Activated CD8-positive, alpha-beta T cell treated with anti-CD3 and anti-CD28 coated beads, Interleukin-2, amount 10 ng/mL, durations not matched to agents 7 days and 5 days (primary cell): ENCODE measurements around the gene ATP2A1. TPM values are rescaled to one million over a fixed set of nuclear protein-coding genes. Genes with fewer than 3 reads are reported as not detected.
"Not testable (repeated sequence)": the region's sequence is repeated elsewhere in the genome, so short reads cannot be mapped to it uniquely, and the experiment has no call there.

ENCODE experiments used
- ATAC-seq: fragments of 150-1000 bp; cut with Tn5 transposase; one replicate; pipeline ENCODE4 v1.10.0; 2021; ENCODE audit warnings: moderate library complexity
- CTCF ChIA-PET: fragments of 350-600 bp; sonication (Branson Sonifier 250); formaldehyde crosslinking; loops from one replicate; lab custom pipeline; 2021; ENCODE audit warnings: antibody characterized with exemption; lab: Charles Lee
- POLR2A ChIA-PET: fragments of 350-600 bp; sonication (Branson Sonifier 250); formaldehyde crosslinking; loops from one replicate; lab custom pipeline; 2021; ENCODE audit warnings: antibody characterized with exemption; lab: Charles Lee
- DNase-seq: peaks from one replicate; pipeline ENCODE4 v3.0.0-alpha.2; 2020
- H3K27ac Mint-ChIP-seq: one replicate; pipeline ENCODE4 v1.8.0; 2021; ENCODE audit warnings: mild to moderate bottlenecking, mixed read lengths
- H3K27me3 Mint-ChIP-seq: one replicate; pipeline ENCODE4 v1.8.0; 2021; ENCODE audit warnings: low read depth, mixed read lengths
- H3K36me3 Mint-ChIP-seq: one replicate; pipeline ENCODE4 v1.8.0; 2021; ENCODE audit warnings: low read depth, mixed read lengths
- H3K4me1 Mint-ChIP-seq: one replicate; pipeline ENCODE4 v1.8.0; 2021; ENCODE audit warnings: low read depth, mixed read lengths
- H3K4me3 Mint-ChIP-seq: one replicate; pipeline ENCODE4 v1.8.0; 2021; ENCODE audit warnings: mild to moderate bottlenecking, mixed read lengths
- H3K9me3 Mint-ChIP-seq: one replicate; pipeline ENCODE4 v1.8.0; 2022; ENCODE audit warnings: mixed read lengths; ENCODE audit not compliant: insufficient read depth
- microRNA-seq: library from miRNA; unstranded; fragments of <30 nt; microRNA quantifications from one replicate; pipeline ENCODE4 v1.2.0, GENCODE V29; 2022
- total RNA-seq, 2 experiments: library from RNA; stranded (reverse); gene quantifications; one replicate each; pipeline ENCODE4 v1.2.3, GENCODE V29; 2021

ATP2A1 gene
- total RNA-seq, 2 experiments from 2014 or later: 1.8 to 2.1 TPM

GRCh38 chr16:28938721-28939120 is 60.4 kb downstream of the ATP2A1 start:
- no peaks in the 10 kb centered on the region for H3K9me3 Mint-ChIP-seq
- POLR2A ChIA-PET: no interaction called here

GRCh38 chr16:28939825-28940224 is 61.5 kb downstream of the ATP2A1 start:
- DNase-seq, CTCF ChIA-PET, H3K27ac Mint-ChIP-seq, H3K9me3 Mint-ChIP-seq, H3K27me3 Mint-ChIP-seq, POLR2A ChIA-PET, H3K36me3 Mint-ChIP-seq, ATAC-seq, H3K4me3 Mint-ChIP-seq: not testable (repeated sequence)
- peaks cover 28% of the 10 kb centered on the region for H3K4me1 Mint-ChIP-seq

More at GRCh38 chr16:28938721-28939120, 60.4 kb downstream of the ATP2A1 start:
- Mint-ChIP-seq H3K4me3 (no peak overlapping the region), H3K27ac (no peak overlapping the region), H3K36me3 (no peaks in the 10 kb centered on the region), H3K27me3 (no peaks in the 10 kb centered on the region), H3K4me1 (peaks cover 26% of the 10 kb centered on the region)
- DNase-seq: no peak
- ATAC-seq: no peak
- CTCF ChIA-PET: no interaction called here

DNA sequence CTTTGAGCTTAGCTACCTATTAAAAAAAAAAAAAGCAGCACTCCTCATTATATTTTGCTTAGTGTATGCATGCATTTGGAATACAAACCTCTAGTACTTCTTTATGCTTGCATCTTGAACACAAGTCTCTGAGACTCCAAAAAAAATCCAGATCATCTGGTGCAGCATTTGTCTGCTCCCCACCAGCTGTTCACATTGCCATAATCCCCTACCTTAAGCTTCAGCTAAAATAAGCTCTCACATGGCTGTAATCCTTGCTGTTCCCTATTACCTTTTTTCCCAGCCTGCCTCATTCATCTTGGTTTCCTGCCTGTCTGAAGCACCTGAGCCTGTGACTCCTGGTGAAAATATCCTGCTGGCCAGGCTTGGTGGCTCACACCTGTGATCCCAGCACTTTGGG is 65.0 kb downstream of the ATP2A1 start:
- ChIA-PET CTCF (interaction anchor here (3.6 to 4.2 kb wide), 2 partner anchors 69 to 97 kb away, joined by 45 to 51 read pairs; partner anchors contain the start of gene TUFM), POLR2A (interaction anchor here (0.6 to 3.1 kb wide), 3 partner anchors 9 to 120 kb away, joined by 3 to 14 read pairs (median 3); partner anchors contain the start of gene ATXN2L)

GRCh38 chr16:28946681-28947080 is 68.4 kb downstream of the ATP2A1 start:
- peaks cover 7% of the 10 kb centered on the region for H3K27me3 Mint-ChIP-seq
- ChIA-PET POLR2A (interaction anchor here (0.6 kb wide), 1 partner anchor 84 kb away, joined by 3 read pairs; no protein-coding TSS in a partner anchor), CTCF (interaction anchor here (0.9 to 3.6 kb wide), 6 partner anchors 10 to 72 kb away, joined by 3 to 45 read pairs (median 3); no protein-coding TSS in a partner anchor)
- H3K27ac Mint-ChIP-seq: no peak overlapping the region
- DNase-seq: no peak
- no peak for ATAC-seq
- H3K4me1 Mint-ChIP-seq: peaks cover 31% of the 10 kb centered on the region
- peaks cover 6% of the 10 kb centered on the region for H3K36me3 Mint-ChIP-seq
- H3K9me3 Mint-ChIP-seq: no peaks in the 10 kb centered on the region
- no peak overlapping the region for H3K4me3 Mint-ChIP-seq

More for the DNA sequence above, 65.0 kb downstream of the ATP2A1 start:
- H3K27me3 Mint-ChIP-seq: peaks cover 7% of the 10 kb centered on the region
- DNase-seq (no peak), ATAC-seq (no peak)
- peaks cover 22% of the 10 kb centered on the region for H3K4me1 Mint-ChIP-seq
- no peak overlapping the region for H3K27ac Mint-ChIP-seq
- no peak overlapping the region for H3K4me3 Mint-ChIP-seq
- H3K36me3 Mint-ChIP-seq: no peaks in the 10 kb centered on the region
- H3K9me3 Mint-ChIP-seq: no peaks in the 10 kb centered on the region

- H3K4me1 Mint-ChIP-seq: peaks cover 32% of the 10 kb centered on the region
- peak; percentile 98 for ATAC-seq
- CTCF ChIA-PET: interaction anchor here (0.6 to 2.1 kb wide), 3 partner anchors 9 to 340 kb away, joined by 3 to 6 read pairs (median 3); no protein-coding TSS in a partner anchor
- H3K36me3 Mint-ChIP-seq: peaks cover 36% of the 10 kb centered on the region
- peak within 1 kb of the TSS; percentile 97 for H3K4me3 Mint-ChIP-seq
- POLR2A ChIA-PET: interaction anchor here (0.6 to 2.1 kb wide), 10 partner anchors 23 to 741 kb away, joined by 3 to 10 read pairs (median 4); partner anchors contain the start of genes ATXN2L, LAT and TUFM
- peaks cover 7% of the 10 kb centered on the region for H3K27me3 Mint-ChIP-seq
- peak within 1 kb of the TSS; percentile 98 for H3K27ac Mint-ChIP-seq
- peak; percentile 100 for DNase-seq
- H3K9me3 Mint-ChIP-seq: no peaks in the 10 kb centered on the region
Observed at GRCh38 chr16:28950648-28951409, 72.5 kb downstream of the ATP2A1 start, which contains the start of gene NFATC2IP. Gene NFATC2IP (plus strand): TSS chr16:28950937. CDS start chr16:28951012, 75 bp downstream.

DNA sequence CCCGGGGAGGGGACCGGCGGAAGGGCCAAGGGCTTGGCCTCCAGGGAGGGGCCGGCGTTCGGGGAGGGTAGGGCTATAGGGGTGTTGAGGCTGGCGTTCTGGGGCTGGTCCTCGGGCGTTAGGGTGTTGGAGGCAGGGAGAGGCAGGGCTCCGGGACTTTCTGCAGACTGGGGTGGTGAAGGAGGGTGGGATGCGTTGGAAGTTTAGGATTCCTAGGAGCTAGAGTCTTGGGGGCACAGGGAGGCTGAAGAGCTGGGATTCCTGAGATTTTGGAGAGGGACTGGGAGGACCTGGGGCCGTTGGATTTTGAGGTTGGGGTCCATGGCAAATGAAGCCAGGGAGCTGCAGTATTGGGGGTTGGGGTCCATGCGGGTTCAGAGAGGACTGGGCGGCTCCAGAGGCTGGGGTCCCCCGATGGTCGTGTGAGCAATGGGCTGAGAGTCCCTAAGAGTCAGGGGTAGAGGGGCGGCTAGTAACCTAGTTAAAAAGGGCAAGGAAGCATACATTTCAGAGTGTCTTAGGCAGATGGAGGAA is 73.2 kb downstream of the ATP2A1 start:
- Mint-ChIP-seq H3K27me3 (peaks cover 7% of the 10 kb centered on the region), H3K4me3 (peak overlapping the region; percentile 97), H3K9me3 (no peaks in the 10 kb centered on the region), H3K27ac (peak overlapping the region; percentile 98), H3K36me3 (peaks cover 41% of the 10 kb centered on the region), H3K4me1 (peaks cover 30% of the 10 kb centered on the region)
- CTCF ChIA-PET: interaction anchor here (2.1 kb wide), 1 partner anchor 22 kb away, joined by 6 read pairs; no protein-coding TSS in a partner anchor
- POLR2A ChIA-PET: interaction anchor here (0.9 to 2.1 kb wide), 6 partner anchors 22 to 741 kb away, joined by 3 to 10 read pairs (median 3); partner anchors contain the start of genes ATXN2L and LAT
- peak; percentile 55 for DNase-seq
- ATAC-seq: no peak

Small RNAs within 50 kb of the gene (microRNA-seq; reads per million reads assigned to microRNA genes)
- not detected for gene MIR4721

Other genes with a start within 250 kb of the ATP2A1 start
- 1 to 10 TPM in 1 of 2 experiments, under 1 TPM in 1; 0.89 to 1.0 TPM for gene NPIPB8, start 240.4 kb upstream of the ATP2A1 start, total RNA-seq
- 100 to 1,000 TPM; 442 to 461 TPM for gene EIF3C, start 167.0 kb upstream of the ATP2A1 start, total RNA-seq
- gene NPIPB9, start 126.7 kb upstream of the ATP2A1 start, total RNA-seq: 1 to 10 TPM; 3.7 to 4.3 TPM
- gene ATXN2L, start 55.5 kb upstream of the ATP2A1 start, total RNA-seq: 100 to 1,000 TPM; 256 to 269 TPM
- 100 to 1,000 TPM; 150 to 153 TPM for gene TUFM, start 32.1 kb upstream of the ATP2A1 start, total RNA-seq
- 10 to 100 TPM; 47.8 to 52.2 TPM for gene SH2B1, start 14.6 kb upstream of the ATP2A1 start, total RNA-seq
- 10 to 100 TPM; 22.5 to 23.2 TPM for gene RABEP2, start 46.8 kb downstream of the ATP2A1 start, total RNA-seq
- gene CD19, start 53.5 kb downstream of the ATP2A1 start, total RNA-seq: under 1 TPM; 0.52 to 0.68 TPM
- 100 to 1,000 TPM; 113 to 120 TPM for gene NFATC2IP, start 72.4 kb downstream of the ATP2A1 start, total RNA-seq
- 10 to 100 TPM; 28.3 to 29.0 TPM for gene SPNS1, start 96.3 kb downstream of the ATP2A1 start, total RNA-seq
- gene LAT, start 106.6 kb downstream of the ATP2A1 start, total RNA-seq: 100 to 1,000 TPM; 270 to 288 TPM